ENCODE measurements around the gene TRIO. TPM values are rescaled to one million over a fixed set of nuclear protein-coding genes. Genes with fewer than 3 reads are reported as not detected.

The TRIO gene
- total RNA-seq, 1 experiment from 2014 or later = 88.8 TPM

- TF ChIP-seq PREB (CRISPR knock-in tag; IDR thresholded peaks at IDR 0.05; ENCODE audit: borderline replicate concordance) = no peak
- TF ChIP-seq ELF4 (CRISPR knock-in tag; IDR thresholded peaks at IDR 0.05; ENCODE audit: low read depth) = no peak
These were observed 6.6 kb downstream of the TRIO start (continued) for GRCh38 chr5:14149672-14150274.

GRCh38 chr5:14151416-14151815 lies 8.3 kb downstream of the TRIO start:
- DNase-seq (ENCODE audit: low spot score) (no peak), ATAC-seq (no peak)
- no peak for TF ChIP-seq MXD4 (CRISPR knock-in tag; IDR thresholded peaks at IDR 0.05; ENCODE audit: borderline replicate concordance)
- TF ChIP-seq NFE2L1 (CRISPR knock-in tag; IDR thresholded peaks at IDR 0.05) = no peak
- no peak for TF ChIP-seq CTCF (IDR thresholded peaks at IDR 0.05)
- no peak for TF ChIP-seq MAX (CRISPR knock-in tag; IDR thresholded peaks at IDR 0.05)
- no peak for TF ChIP-seq MLX (CRISPR knock-in tag; IDR thresholded peaks at IDR 0.05)
- no peak for TF ChIP-seq SMAD4 (CRISPR knock-in tag; IDR thresholded peaks at IDR 0.05)
- TF ChIP-seq AFF4 (CRISPR knock-in tag; IDR thresholded peaks at IDR 0.05; ENCODE audit: borderline replicate concordance) = no peak
- no peak for TF ChIP-seq HMGXB4 (CRISPR knock-in tag; IDR thresholded peaks at IDR 0.05)
- no peak for TF ChIP-seq E2F5 (CRISPR knock-in tag; IDR thresholded peaks at IDR 0.05)
- TF ChIP-seq ZNF671 (CRISPR knock-in tag; IDR thresholded peaks at IDR 0.05) = no peak
- TF ChIP-seq SOX15 (CRISPR knock-in tag; IDR thresholded peaks at IDR 0.05) = no peak
- no peak for TF ChIP-seq FOXK1 (CRISPR knock-in tag; IDR thresholded peaks at IDR 0.05)
- TF ChIP-seq TEAD1 (CRISPR knock-in tag; IDR thresholded peaks at IDR 0.05) = no peak
- no peak for TF ChIP-seq IRF1 (CRISPR knock-in tag; IDR thresholded peaks at IDR 0.05)
- CTCF ChIA-PET = interaction anchor here (1.0 to 1.3 kb wide), 3 partner anchors 9 to 107 kb away, joined by 3 to 4 read pairs (median 3); partner anchors contain the start of gene TRIO
- H3K4me3 Mint-ChIP-seq = no peak overlapping the region
- H3K27ac Mint-ChIP-seq = no peak overlapping the region
- POLR2A ChIA-PET = no interaction called here
- no peaks in the 10 kb centered on the region for H3K9me3 Mint-ChIP-seq
- peaks cover 71% of the 10 kb centered on the region for H3K4me1 Mint-ChIP-seq
- H3K27me3 Mint-ChIP-seq (ENCODE audit: low read depth) = no peaks in the 10 kb centered on the region
- no peaks in the 10 kb centered on the region for H3K36me3 Mint-ChIP-seq
